Endothelial cell of umbilical vein (primary cell): ENCODE measurements around the gene THAP11. TPM values are rescaled to one million over a fixed set of nuclear protein-coding genes. Genes with fewer than 3 reads are reported as not detected.

Experiments
- BruUV-seq: library from RNA; stranded (reverse); fragments of 400-500 nt; replicated peaks from 2 replicates; lab custom pipeline; 2021; lab: Mats Ljungman, UMichigan
- CTCF ChIA-PET: fragments of 300-600, 350-600 bp; sonication (Branson Sonifier 250); formaldehyde crosslinking; loops from one replicate; lab custom pipeline; 2021; ENCODE audit warnings: antibody characterized with exemption, inconsistent platforms; lab: Charles Lee
- POLR2A ChIA-PET: fragments of 300-600, 350-600 bp; sonication (Branson Sonifier 250); formaldehyde crosslinking; loops from one replicate; lab custom pipeline; 2021; ENCODE audit warnings: antibody characterized with exemption, inconsistent platforms; lab: Charles Lee
- DNase-seq: peaks from one replicate; pipeline ENCODE4 v3.0.0-alpha.2; 2011; ENCODE audit warnings: low read depth, low spot score
- FAIRE-seq: peaks from 2 replicates; lab custom pipeline; 2011; peaks lifted over from hg19 to GRCh38; lab: Jason Lieb, UNC
- H2AFZ ChIP-seq: 2 replicates; pipeline ENCODE4 v1.6.0; 2012; ENCODE audit warnings: low read depth, low read length, control low read depth, inconsistent platforms
- H3K27ac ChIP-seq: 2 replicates; pipeline ENCODE4 v1.5.1; 2011; ENCODE audit warnings: low read depth, mild to moderate bottlenecking, control low read depth, low read length, moderate library complexity; ENCODE audit not compliant: insufficient read depth
- H3K27me3 ChIP-seq, 2 experiments: 2 replicates each; pipeline versions ENCODE4 v1.6.0 to v1.6.1; 2011; ENCODE audit warnings: low read length in 2 of 2, mixed read lengths in 1 of 2; ENCODE audit not compliant: control insufficient read depth in 2 of 2, insufficient read depth in 2 of 2
- H3K36me3 ChIP-seq, 2 experiments: 2 replicates in 1 of 2; 3 replicates in 1 of 2; pipeline ENCODE4 v1.5.1; 2011; ENCODE audit warnings: low read length in 2 of 2, mild to moderate bottlenecking in 1 of 2, moderate library complexity in 1 of 2; ENCODE audit not compliant: control insufficient read depth in 2 of 2, insufficient read depth in 2 of 2; ENCODE audit errors: extremely low read depth in 1 of 2
- H3K4me1 ChIP-seq: 3 replicates; pipeline ENCODE4 v1.5.1; 2011; ENCODE audit warnings: mild to moderate bottlenecking, low read length; ENCODE audit not compliant: control insufficient read depth, insufficient read depth; ENCODE audit errors: extremely low read depth
- H3K4me2 ChIP-seq: 2 replicates; pipeline ENCODE4 v1.6.1; 2011; ENCODE audit warnings: low read length, control low read depth, mixed read lengths; ENCODE audit not compliant: insufficient read depth
- H3K4me3 ChIP-seq, 3 experiments: fragments of 200-600 bp in 1 of 3; sonication (generic), shearing (Covaris generic) in 1 of 3; replicated peaks in 1 of 3; 2 replicates each; pipeline ENCODE4 v1.5.1; 2011 to 2016; ENCODE audit warnings: control low read depth in 3 of 3, low read length in 3 of 3, mild to moderate bottlenecking in 2 of 3, inconsistent platforms in 1 of 3, low read depth in 1 of 3, moderate library complexity in 1 of 3; ENCODE audit not compliant: insufficient read depth in 1 of 3
- H3K79me2 ChIP-seq: 2 replicates; pipeline ENCODE4 v1.6.0; 2012; ENCODE audit warnings: low read length, inconsistent platforms; ENCODE audit not compliant: control insufficient read depth, insufficient read depth
- H3K9ac ChIP-seq: replicated peaks from 2 replicates; pipeline ENCODE3; 2011; ENCODE audit warnings: low read length, control low read depth; ENCODE audit not compliant: insufficient read depth; ENCODE audit errors: extremely low read depth
- H3K9me1 ChIP-seq: replicated peaks from 3 replicates; pipeline ENCODE4 v1.6.0; 2011; ENCODE audit warnings: mild to moderate bottlenecking, low read length; ENCODE audit not compliant: control insufficient read depth, insufficient read depth; ENCODE audit errors: extremely low read depth
- H3K9me3 ChIP-seq: replicated peaks from 2 replicates; pipeline ENCODE4 v1.5.1; 2012; ENCODE audit warnings: low read length, inconsistent platforms; ENCODE audit not compliant: control insufficient read depth, insufficient read depth
- H4K20me1 ChIP-seq: replicated peaks from 2 replicates; pipeline ENCODE3; 2011; ENCODE audit warnings: mild to moderate bottlenecking, low read length; ENCODE audit not compliant: control insufficient read depth, insufficient read depth; ENCODE audit errors: extremely low read depth
- CTCF ChIP-seq, 2 donors: IDR thresholded peaks; 1 replicate in 1 of 2; 2 replicates in 1 of 2; pipeline ENCODE4 v1.5.1; 2011; ENCODE audit warnings: low read length in 2 of 2, mild to moderate bottlenecking in 2 of 2, moderate library complexity in 2 of 2, control low read depth in 1 of 2, inconsistent platforms in 1 of 2, low read depth in 1 of 2; ENCODE audit not compliant: insufficient read depth in 1 of 2; ENCODE audit errors: extremely low read depth in 1 of 2
- EZH2 ChIP-seq: IDR thresholded peaks from 2 replicates; pipeline ENCODE4 v1.6.1; 2012; ENCODE audit warnings: borderline replicate concordance, low read depth, mild to moderate bottlenecking, moderate library complexity, low read length, inconsistent platforms; ENCODE audit not compliant: severe bottlenecking
- FOS ChIP-seq: IDR thresholded peaks from 2 replicates; pipeline ENCODE4 v1.6.1; 2011; ENCODE audit warnings: mild to moderate bottlenecking, low read length, moderate library complexity, borderline replicate concordance; ENCODE audit not compliant: insufficient read depth
- GATA2 ChIP-seq: IDR thresholded peaks from 2 replicates; pipeline ENCODE4 v1.7.0; 2011; ENCODE audit warnings: low read depth, mild to moderate bottlenecking, moderate library complexity, mixed read lengths, low read length; ENCODE audit not compliant: insufficient read length, insufficient read depth
- JUN ChIP-seq: IDR thresholded peaks from 2 replicates; pipeline ENCODE4 v1.6.1; 2011; ENCODE audit warnings: borderline replicate concordance, low read depth; ENCODE audit not compliant: insufficient read length, insufficient read depth
- MAX ChIP-seq: IDR thresholded peaks from 2 replicates; pipeline ENCODE4 v1.6.1; 2011; ENCODE audit not compliant: insufficient read depth, insufficient read length
- MYC ChIP-seq: IDR thresholded peaks from one replicate; pipeline ENCODE4 v1.6.1; 2011; ENCODE audit warnings: mild to moderate bottlenecking, low read depth, low read length
- POLR2A ChIP-seq: IDR thresholded peaks from 2 replicates; pipeline ENCODE4 v1.6.1; 2012; ENCODE audit warnings: low read depth, mild to moderate bottlenecking, control low read depth, low read length
- POLR2AphosphoS5 ChIP-seq: IDR thresholded peaks from 2 replicates; pipeline ENCODE4 v1.6.1; 2012; ENCODE audit warnings: low read depth, mild to moderate bottlenecking, control low read depth, low read length, moderate library complexity; ENCODE audit not compliant: insufficient read depth
- dilution Hi-C: fragments of 300-500 bp; cut with MboI; formaldehyde crosslinking; loops from one replicate; pipeline ENCODE4 v1.15.0; 2019; ENCODE audit warnings: low sequenced_read_pairs; ENCODE audit not compliant: extremely low pct_ligation_motif_present
- intact Hi-C: fragments of 100-400 bp; cut with micrococcal nuclease; formaldehyde crosslinking; loops from one replicate; pipeline ENCODE4 v1.10.0; 2022
- polyA plus RNA-seq, 4 experiments: library from polyadenylated mRNA; depleted of rRNA in 3 of 4; stranded (reverse) in 3 of 4; unstranded in 1 of 4; fragments of >200 nt; gene quantifications; 2 replicates each; pipeline versions ENCODE4 v1.2.1 to v1.2.3, GENCODE V29; 2011 to 2012; ENCODE audit warnings: missing spikeins in 1 of 4
- total RNA-seq: library from RNA; stranded (reverse); gene quantifications from 2 replicates; pipeline ENCODE4 v1.2.3, GENCODE V29; 2021

THAP11 gene
- total and polyA plus RNA-seq, 2 donors (not counting 3 experiments of a cell fraction or from before 2014, with no cell fraction given) = 24.0 to 25.9 TPM

DNA sequence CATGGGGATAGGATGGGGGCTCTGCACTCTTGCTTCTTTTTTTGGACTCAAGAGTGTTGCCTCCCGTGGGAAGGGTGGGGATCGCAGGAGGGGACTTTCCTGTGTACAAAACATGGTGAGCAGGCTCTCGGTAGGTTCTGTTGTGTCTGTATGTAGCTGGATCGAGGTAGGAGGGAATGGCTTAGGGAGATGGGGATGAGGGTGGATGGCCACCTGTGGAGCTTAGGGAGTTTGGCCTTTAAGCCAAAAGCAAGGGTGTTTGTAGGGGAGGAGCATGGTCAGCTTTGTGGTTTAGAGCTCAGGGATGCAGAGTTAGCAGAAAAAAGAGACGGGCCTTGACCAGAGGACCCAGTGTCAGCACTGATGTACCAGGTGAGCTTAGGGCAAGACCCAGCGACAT lies 19.8 kb downstream of the THAP11 start:
- BruUV-seq = no TSS peak
- dilution Hi-C loops (no loop called here), intact Hi-C loops (no loop called here)
- no peak overlapping the region for H2AFZ ChIP-seq
- peaks cover 9% of the 10 kb centered on the region for H3K4me1 ChIP-seq
- ChIA-PET POLR2A (interaction anchor here (0.8 kb wide), 1 partner anchor 32 kb away, joined by 4 read pairs; the partner anchor contains the start of gene PSKH1), CTCF (interaction anchor here (0.8 to 4.5 kb wide), 4 partner anchors 14 to 194 kb away, joined by 3 to 64 read pairs (median 4); partner anchors contain the start of gene CENPT)
- peaks cover 2% of the 10 kb centered on the region for H4K20me1 ChIP-seq
- DNase-seq (no peak), FAIRE-seq (no peak)
- H3K27me3 ChIP-seq = no peaks in the 10 kb centered on the region
- no peak overlapping the region for H3K4me2 ChIP-seq
- H3K36me3 ChIP-seq = peaks cover 2 to 34% of the 10 kb centered on the region in 2 experiments
- H3K4me3 ChIP-seq = no peak overlapping the region
- H3K9me1 ChIP-seq = no peaks in the 10 kb centered on the region
- TF ChIP-seq MAX (no peak), POLR2A (no peak), FOS (no peak), EZH2 (no peak), POLR2AphosphoS5 (no peak), MYC (no peak), GATA2 (no peak), JUN (no peak), CTCF (IDR thresholded peaks at IDR 0.05; ENCODE audit: extremely low read depth in 1 of 2, insufficient read depth in 1 of 2, low read depth in 1 of 2, low read length in 2 of 2) (no peak)
- no peak overlapping the region for H3K9ac ChIP-seq
- H3K27ac ChIP-seq = no peak overlapping the region
- H3K9me3 ChIP-seq = no peaks in the 10 kb centered on the region
- H3K79me2 ChIP-seq = peaks cover 79% of the 10 kb centered on the region
